ENCODE results near the gene SCUBE1.

- no peak for TF ChIP-seq CTCF (IDR thresholded peaks at IDR 0.05; ENCODE audit: low read length)
- TF ChIP-seq EZH2 (IDR thresholded peaks at IDR 0.05; ENCODE audit: borderline replicate concordance, low read length): no peak
These were observed 134.3 kb downstream of the SCUBE1 start for GRCh38 chr22:43208703-43209522.

Data from OCI-LY1 (cell line).